Fibroblast of villous mesenchyme (primary cell): ENCODE measurements around the gene SNRNP200. TPM values are rescaled to one million over a fixed set of nuclear protein-coding genes. Genes with fewer than 3 reads are reported as not detected.

Experiments used
- DNase-seq: peaks from one replicate; pipeline ENCODE4 v3.0.0-alpha.2; 2010; ENCODE audit warnings: low read depth
- H3K4me3 ChIP-seq: 2 replicates; pipeline ENCODE4 v1.5.1; 2011; ENCODE audit warnings: low read depth, mild to moderate bottlenecking, low read length
- total RNA-seq: library from RNA; depleted of rRNA; stranded (reverse); fragments of >200 nt; gene quantifications from 2 replicates; pipeline ENCODE4 v1.2.3, GENCODE V29; 2012
- TF ChIP-seq, protein P1 (sequence below): IDR thresholded peaks from 2 replicates; pipeline ENCODE4 v1.5.1; 2012; ENCODE audit warnings: low read depth, mild to moderate bottlenecking, low read length; ENCODE audit not compliant: insufficient read depth

Gene SNRNP200
- total RNA-seq, 1 donor = 39.7 TPM

- no peak for DNase-seq
- TF ChIP-seq, protein P1, sequence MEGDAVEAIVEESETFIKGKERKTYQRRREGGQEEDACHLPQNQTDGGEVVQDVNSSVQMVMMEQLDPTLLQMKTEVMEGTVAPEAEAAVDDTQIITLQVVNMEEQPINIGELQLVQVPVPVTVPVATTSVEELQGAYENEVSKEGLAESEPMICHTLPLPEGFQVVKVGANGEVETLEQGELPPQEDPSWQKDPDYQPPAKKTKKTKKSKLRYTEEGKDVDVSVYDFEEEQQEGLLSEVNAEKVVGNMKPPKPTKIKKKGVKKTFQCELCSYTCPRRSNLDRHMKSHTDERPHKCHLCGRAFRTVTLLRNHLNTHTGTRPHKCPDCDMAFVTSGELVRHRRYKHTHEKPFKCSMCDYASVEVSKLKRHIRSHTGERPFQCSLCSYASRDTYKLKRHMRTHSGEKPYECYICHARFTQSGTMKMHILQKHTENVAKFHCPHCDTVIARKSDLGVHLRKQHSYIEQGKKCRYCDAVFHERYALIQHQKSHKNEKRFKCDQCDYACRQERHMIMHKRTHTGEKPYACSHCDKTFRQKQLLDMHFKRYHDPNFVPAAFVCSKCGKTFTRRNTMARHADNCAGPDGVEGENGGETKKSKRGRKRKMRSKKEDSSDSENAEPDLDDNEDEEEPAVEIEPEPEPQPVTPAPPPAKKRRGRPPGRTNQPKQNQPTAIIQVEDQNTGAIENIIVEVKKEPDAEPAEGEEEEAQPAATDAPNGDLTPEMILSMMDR = no peak
- no peak overlapping the region for H3K4me3 ChIP-seq
Observed at GRCh38 chr2:96326564-96326963, 21.2 kb upstream of the SNRNP200 start.

DNA sequence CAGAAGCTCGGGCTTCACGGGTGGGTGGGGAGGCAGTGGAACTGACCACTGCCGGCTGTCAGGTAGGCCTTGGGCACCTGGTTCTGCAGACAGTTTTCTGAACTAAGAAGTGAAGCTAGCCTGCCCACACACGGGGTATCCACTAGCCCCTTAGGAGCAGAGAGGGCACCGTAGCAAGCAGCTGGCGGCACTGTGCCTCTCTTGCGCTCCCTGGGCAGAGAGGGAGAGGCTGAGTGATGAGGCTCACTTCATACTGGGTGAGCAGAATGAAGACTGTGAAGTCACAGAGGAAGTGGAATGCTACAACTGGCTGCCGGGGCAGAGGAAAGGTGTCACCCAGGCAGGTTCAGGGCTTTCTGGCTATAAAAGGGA, 20.5 kb upstream of the SNRNP200 start:
- no peak for DNase-seq
- peak overlapping the region; percentile 64 for H3K4me3 ChIP-seq
- TF ChIP-seq, protein P1 = no peak

- DNase-seq = no peak
- H3K4me3 ChIP-seq = peak within 1 kb of the TSS; percentile 64
- TF ChIP-seq, protein P1 = no peak
Observed at GRCh38 chr2:96325041-96325883, 19.9 kb upstream of the SNRNP200 start, which contains the start of gene ITPRIPL1. TSS of gene ITPRIPL1 (plus strand) at chr2:96325317. CDS start at chr2:96325840, 523 bp downstream.

DNA sequence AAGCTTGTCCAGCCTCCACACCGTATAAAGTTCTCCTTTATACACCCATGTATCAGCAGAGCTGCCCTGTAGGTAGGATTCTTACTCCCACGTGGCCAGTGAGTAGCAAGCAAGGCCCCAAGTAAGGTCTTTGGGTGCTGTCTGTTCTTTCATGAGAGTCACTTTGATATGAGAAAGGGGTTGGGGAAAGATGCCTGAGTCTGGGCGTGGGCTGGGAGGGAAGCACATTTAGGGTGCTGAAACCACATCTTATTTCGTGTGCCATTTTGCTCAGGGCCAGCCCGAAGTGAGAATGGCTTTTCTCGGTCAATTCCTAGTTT, 19.3 kb upstream of the SNRNP200 start:
- peak overlapping the region; percentile 64 for H3K4me3 ChIP-seq
- DNase-seq = no peak
- TF ChIP-seq, protein P1 = no peak

- DNase-seq = no peak
- no peak overlapping the region for H3K4me3 ChIP-seq
- TF ChIP-seq, protein P1 = no peak
Observed at GRCh38 chr2:96323849-96324248, 18.5 kb upstream of the SNRNP200 start.

- DNase-seq = peak; percentile 21
- H3K4me3 ChIP-seq = peak overlapping the region; percentile 67
- TF ChIP-seq, protein P1 = no peak
Observed at GRCh38 chr2:96320728-96321622, 15.6 kb upstream of the SNRNP200 start.
